Lower lobe of right lung (tissue), 2 donors: ENCODE measurements around the gene PDE9A. TPM values are rescaled to one million over a fixed set of nuclear protein-coding genes. Genes with fewer than 3 reads are reported as not detected.

Experiments
- ATAC-seq, 2 donors: fragments of 200-7000 bp; cut with Tn5 transposase; one replicate each; pipeline ENCODE4 v1.9.1; 2020 to 2022; ENCODE audit warnings: mild to moderate bottlenecking in 2 of 2, moderate library complexity in 2 of 2
- DNase-seq: peaks from one replicate; pipeline ENCODE4 v3.0.0-alpha.2; 2020
- H3K27ac ChIP-seq: fragments of 200-600 bp; one replicate; pipeline ENCODE4 v1.8.0; 2022
- H3K27me3 ChIP-seq: fragments of 200-600 bp; one replicate; pipeline ENCODE4 v1.8.0; 2022; ENCODE audit warnings: low read depth
- H3K36me3 ChIP-seq: fragments of 200-600 bp; one replicate; pipeline ENCODE4 v1.8.0; 2022; ENCODE audit warnings: mild to moderate bottlenecking
- H3K4me1 ChIP-seq: fragments of 200-600 bp; one replicate; pipeline ENCODE4 v1.8.0; 2022
- H3K4me3 ChIP-seq: fragments of 200-600 bp; one replicate; pipeline ENCODE4 v1.8.0; 2022; ENCODE audit warnings: mild to moderate bottlenecking
- H3K9me3 ChIP-seq: fragments of 200-600 bp; one replicate; pipeline ENCODE4 v1.8.0; 2022
- CTCF ChIP-seq: fragments of 200-600 bp; IDR thresholded peaks from one replicate; pipeline ENCODE4 v1.8.0; 2022; ENCODE audit warnings: antibody characterized with exemption, mild to moderate bottlenecking
- intact Hi-C: fragments of 100-400 bp; cut with DNase I; formaldehyde crosslinking; loops from one replicate; pipeline ENCODE4 v1.11.0; 2022
- total RNA-seq: library from RNA; stranded (reverse); fragmentation: NEBNext Ultra II Directional; extraction: Animal tissue kit (Norgen Biotek cat#: 25700); gene quantifications from one replicate; pipeline ENCODE4 v1.2.1, GENCODE V29; 2021
- donor health status: DM: no; HTN: yes; CAD: no; lungs with severe emphysema.

Gene PDE9A
- total RNA-seq, 1 donor from 2014 or later = 12.8 TPM

- no peak overlapping the region for H3K4me3 ChIP-seq
- peaks cover 36% of the 10 kb centered on the region for H3K4me1 ChIP-seq
- H3K9me3 ChIP-seq = no peaks in the 10 kb centered on the region
- TF ChIP-seq CTCF = no peak
- H3K27ac ChIP-seq = peak overlapping the region; percentile 14
- no peaks in the 10 kb centered on the region for H3K27me3 ChIP-seq
- intact Hi-C loops = no loop called here
- DNase-seq (no peak), ATAC-seq (peak; percentile 41 to 51)
- H3K36me3 ChIP-seq = no peaks in the 10 kb centered on the region
Observed at GRCh38 chr21:42722808-42723473, 69.5 kb downstream of the PDE9A start.

GRCh38 chr21:42724226-42724920, 71.0 kb downstream of the PDE9A start:
- peak; percentile 16 to 67 for ATAC-seq

GRCh38 chr21:42725416-42725930, 72.1 kb downstream of the PDE9A start:
- H3K4me3 ChIP-seq = no peak overlapping the region
- DNase-seq (no peak), ATAC-seq (no peak)
- no peak overlapping the region for H3K27ac ChIP-seq
- H3K27me3 ChIP-seq = no peaks in the 10 kb centered on the region
- peaks cover 36% of the 10 kb centered on the region for H3K4me1 ChIP-seq
- no peaks in the 10 kb centered on the region for H3K36me3 ChIP-seq
- no peaks in the 10 kb centered on the region for H3K9me3 ChIP-seq
- TF ChIP-seq CTCF = no peak
- intact Hi-C loops = no loop called here

More at GRCh38 chr21:42724226-42724920, 71.0 kb downstream of the PDE9A start:
- no peak for DNase-seq
- intact Hi-C loops = no loop called here
- Histone ChIP-seq H3K27me3 (no peaks in the 10 kb centered on the region), H3K9me3 (no peaks in the 10 kb centered on the region), H3K4me1 (peaks cover 36% of the 10 kb centered on the region), H3K27ac (peak overlapping the region; percentile 48), H3K4me3 (no peak overlapping the region), H3K36me3 (no peaks in the 10 kb centered on the region)
- no peak for TF ChIP-seq CTCF

GRCh38 chr21:42731264-42732032, 78.0 kb downstream of the PDE9A start:
- no peak overlapping the region for H3K27ac ChIP-seq
- intact Hi-C loops = no loop called here
- no peak for TF ChIP-seq CTCF
- H3K4me3 ChIP-seq = no peak overlapping the region
- peaks cover 26% of the 10 kb centered on the region for H3K4me1 ChIP-seq
- H3K36me3 ChIP-seq = no peaks in the 10 kb centered on the region
- no peak for DNase-seq
- H3K9me3 ChIP-seq = no peaks in the 10 kb centered on the region
- peak in 1 of 2 donors; percentile 54 for ATAC-seq
- no peaks in the 10 kb centered on the region for H3K27me3 ChIP-seq

- Histone ChIP-seq H3K36me3 (no peaks in the 10 kb centered on the region), H3K4me3 (no peak overlapping the region), H3K9me3 (no peaks in the 10 kb centered on the region), H3K27ac (no peak overlapping the region), H3K27me3 (no peaks in the 10 kb centered on the region), H3K4me1 (peaks cover 32% of the 10 kb centered on the region)
- intact Hi-C loops = no loop called here
- ATAC-seq = peak in 1 of 2 donors; percentile 29
- TF ChIP-seq CTCF = no peak
- DNase-seq = no peak
Observed at GRCh38 chr21:42732033-42732410, 78.6 kb downstream of the PDE9A start.
